GM12872 (cell line): ENCODE measurements around the gene TMPRSS3.

Experiments
- TF ChIP-seq, protein P1 (sequence below): IDR thresholded peaks from 3 replicates; pipeline ENCODE4 v1.5.1; 2011; ENCODE audit warnings: low read depth, mild to moderate bottlenecking, low read length, moderate library complexity; ENCODE audit not compliant: insufficient read depth

The TMPRSS3 gene

DNA sequence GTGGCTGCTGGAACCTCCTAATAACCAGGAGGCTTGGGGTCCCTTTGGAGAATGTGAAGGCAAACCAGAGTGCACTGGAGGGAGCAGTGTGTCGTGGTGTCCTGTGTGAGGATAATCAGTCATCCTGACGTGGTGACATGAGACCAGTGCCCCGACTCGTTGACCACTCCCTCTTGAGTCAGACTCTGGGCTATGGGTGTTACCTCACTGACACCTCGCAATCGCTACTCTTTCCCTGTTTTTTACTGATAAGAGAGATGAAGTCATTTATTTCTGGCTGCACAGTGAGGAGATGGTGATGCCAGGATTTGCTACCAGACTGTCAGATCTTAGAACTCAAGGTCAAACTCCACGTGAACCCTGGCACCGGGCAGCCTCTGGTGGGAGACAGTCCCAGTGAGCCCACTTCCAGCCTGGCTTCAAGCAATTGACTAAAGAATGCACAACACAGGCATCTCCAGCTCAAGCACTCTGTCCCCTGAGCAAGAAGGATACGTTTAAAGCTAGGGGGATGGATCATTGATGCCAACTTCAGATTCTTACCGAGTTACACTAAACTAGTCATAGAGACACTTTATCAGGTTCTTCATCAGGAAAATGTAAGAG lies 38.2 kb upstream of the TMPRSS3 start:
- TF ChIP-seq, protein P1, sequence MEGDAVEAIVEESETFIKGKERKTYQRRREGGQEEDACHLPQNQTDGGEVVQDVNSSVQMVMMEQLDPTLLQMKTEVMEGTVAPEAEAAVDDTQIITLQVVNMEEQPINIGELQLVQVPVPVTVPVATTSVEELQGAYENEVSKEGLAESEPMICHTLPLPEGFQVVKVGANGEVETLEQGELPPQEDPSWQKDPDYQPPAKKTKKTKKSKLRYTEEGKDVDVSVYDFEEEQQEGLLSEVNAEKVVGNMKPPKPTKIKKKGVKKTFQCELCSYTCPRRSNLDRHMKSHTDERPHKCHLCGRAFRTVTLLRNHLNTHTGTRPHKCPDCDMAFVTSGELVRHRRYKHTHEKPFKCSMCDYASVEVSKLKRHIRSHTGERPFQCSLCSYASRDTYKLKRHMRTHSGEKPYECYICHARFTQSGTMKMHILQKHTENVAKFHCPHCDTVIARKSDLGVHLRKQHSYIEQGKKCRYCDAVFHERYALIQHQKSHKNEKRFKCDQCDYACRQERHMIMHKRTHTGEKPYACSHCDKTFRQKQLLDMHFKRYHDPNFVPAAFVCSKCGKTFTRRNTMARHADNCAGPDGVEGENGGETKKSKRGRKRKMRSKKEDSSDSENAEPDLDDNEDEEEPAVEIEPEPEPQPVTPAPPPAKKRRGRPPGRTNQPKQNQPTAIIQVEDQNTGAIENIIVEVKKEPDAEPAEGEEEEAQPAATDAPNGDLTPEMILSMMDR, result no peak

DNA sequence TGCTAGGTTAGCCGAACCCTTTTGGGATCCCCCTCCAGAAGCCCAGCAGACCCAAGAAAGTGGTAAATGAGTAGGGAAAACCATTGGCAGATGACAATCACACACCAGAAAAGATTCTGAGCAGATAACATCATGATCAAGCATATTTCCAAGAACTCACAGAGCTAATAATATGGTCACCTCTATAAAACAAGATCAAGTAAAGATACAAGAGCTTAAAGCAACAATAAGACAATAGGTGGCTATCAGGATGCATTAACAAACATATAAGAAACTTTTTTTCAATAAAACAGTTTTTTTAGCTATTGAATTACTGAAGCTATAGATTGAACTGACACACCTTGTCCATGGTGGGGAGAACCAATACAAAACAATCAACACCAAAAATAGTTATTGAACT lies 36.8 kb upstream of the TMPRSS3 start:
- TF ChIP-seq, protein P1, result no peak

DNA sequence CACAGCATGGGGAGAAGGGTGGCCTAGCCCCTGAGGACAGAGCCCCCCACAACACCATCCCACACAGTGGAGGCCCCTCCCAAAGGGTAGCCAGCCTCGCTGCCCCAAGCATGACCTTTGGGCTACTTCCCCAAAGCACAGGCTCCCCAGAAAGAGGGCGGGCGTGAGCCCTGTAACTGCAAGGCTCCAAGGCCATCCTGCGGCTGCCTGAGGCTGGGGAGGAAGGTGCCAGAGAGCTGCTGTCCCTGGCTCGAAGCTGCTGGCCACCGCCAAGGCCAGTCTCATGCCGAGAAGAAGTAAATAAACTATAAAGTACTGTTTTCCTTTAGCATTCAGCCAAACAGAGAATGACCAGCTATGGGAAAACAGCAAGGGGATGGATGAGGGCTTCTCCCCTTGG lies 35.3 kb upstream of the TMPRSS3 start:
- TF ChIP-seq, protein P1, result no peak

DNA sequence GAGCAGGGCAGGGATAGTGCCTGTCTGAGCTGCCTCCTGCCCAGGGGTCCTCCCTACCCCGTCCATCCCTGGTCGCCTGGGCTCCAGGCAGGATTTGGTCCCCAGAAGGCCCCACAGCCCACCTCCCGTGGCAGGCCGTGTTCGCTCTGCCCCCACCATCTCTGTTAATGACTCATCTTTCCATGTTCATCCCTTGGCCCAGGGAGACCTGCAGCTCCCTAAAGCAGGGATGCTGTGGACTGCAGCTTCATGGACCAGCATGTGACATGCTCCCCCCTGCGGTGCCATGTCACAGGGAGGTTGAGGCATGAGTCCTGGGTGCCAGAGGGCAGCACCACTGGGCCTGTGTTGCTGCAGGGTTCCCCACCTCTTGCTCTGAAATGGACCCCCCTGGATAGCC lies 34.7 kb upstream of the TMPRSS3 start:
- TF ChIP-seq, protein P1, result no peak

DNA sequence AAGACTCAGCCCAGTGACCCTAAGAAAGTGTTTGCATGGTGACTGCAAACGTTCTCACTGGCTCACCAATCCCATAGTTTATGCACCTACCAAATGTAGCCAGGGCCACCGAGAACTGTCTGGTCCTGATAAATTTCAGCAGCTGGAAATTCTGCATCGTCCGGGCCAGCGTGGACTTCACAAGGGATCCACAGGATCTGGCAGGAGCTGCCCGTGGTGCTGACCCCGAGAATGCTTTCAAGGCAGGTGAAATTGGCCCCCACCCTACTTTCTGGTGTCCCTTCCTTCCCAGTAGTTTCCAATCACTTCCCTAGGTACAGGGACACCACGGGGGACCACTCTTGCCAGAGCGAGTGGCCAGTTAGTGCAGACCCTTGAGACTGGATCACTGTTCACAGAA lies 34.0 kb upstream of the TMPRSS3 start:
- TF ChIP-seq, protein P1, result no peak

DNA sequence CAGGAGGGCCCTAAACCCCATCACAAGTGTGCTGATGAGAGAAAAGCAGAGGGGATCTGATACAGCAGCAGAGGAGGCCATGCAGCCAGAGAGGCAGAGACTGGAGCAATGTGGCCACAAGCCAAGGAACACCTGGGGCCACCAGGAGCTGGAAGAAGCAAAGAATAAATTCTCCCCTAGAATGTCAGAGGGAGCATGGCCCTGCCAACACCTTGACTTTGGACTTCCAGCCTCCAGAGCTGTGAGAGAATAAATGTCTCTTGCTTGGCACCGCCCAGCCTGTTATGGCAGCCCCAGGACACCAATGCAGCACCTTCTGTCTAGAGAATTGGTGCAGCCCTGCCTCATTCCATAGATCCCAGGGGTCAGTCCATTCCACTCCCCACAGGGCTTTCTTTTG lies 33.2 kb upstream of the TMPRSS3 start:
- TF ChIP-seq, protein P1, result no peak

DNA sequence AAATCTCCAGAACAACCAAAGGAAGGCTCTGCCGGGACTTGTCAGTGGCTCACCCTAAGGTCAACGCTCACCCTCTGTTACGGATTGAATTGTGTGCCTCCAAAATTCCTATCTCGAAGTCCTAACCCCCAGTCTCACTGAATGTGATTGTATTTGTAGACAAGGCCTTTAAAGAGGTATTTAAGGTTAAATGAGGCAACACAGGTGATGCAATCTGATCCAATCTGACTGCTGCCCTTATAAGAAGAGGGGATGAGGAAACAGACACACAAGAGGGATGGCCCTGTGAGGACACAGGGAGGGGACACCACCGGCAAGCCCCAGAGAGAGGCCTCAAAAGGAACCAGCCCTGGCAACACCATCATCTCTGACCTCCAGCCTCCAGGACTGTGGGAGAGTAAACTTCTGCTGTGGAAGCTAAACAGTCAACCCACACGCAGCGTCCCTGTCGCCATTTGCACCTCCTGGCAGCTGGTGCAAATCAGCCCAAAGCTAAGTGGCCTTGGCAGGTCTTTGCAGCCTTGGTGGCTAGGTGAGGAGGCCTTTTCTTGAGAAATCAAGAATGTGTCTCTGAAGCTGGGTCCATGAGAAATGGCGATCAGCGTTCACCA lies 32.1 kb upstream of the TMPRSS3 start:
- TF ChIP-seq, protein P1, result no peak
